ENCODE data around the gene TMOD3.

Gene TMOD3

GRCh38 chr15:51939216-51939615 is 109.8 kb downstream of the TMOD3 start:
- Histone ChIP-seq H3K9ac (ENCODE audit: low read length in 2 of 2) (no peak overlapping the region), H3K4me1 (ENCODE audit: control insufficient read depth, insufficient read depth, low read length) (no peaks in the 10 kb centered on the region), H3K9me3 (ENCODE audit: control insufficient read depth in 2 of 2, low read length in 2 of 2) (no peaks in the 10 kb centered on the region), H3K4me3 (ENCODE audit: low read length in 2 of 2) (no peak overlapping the region), H3K27me3 (ENCODE audit: control insufficient read depth in 1 of 2, insufficient read depth in 2 of 2, low read length in 2 of 2) (no peaks in the 10 kb centered on the region), H3K27ac (ENCODE audit: low read length) (no peak overlapping the region), H3K36me3 (ENCODE audit: control insufficient read depth in 2 of 2, insufficient read depth in 2 of 2, low read length in 2 of 2) (peaks cover 6 to 7% of the 10 kb centered on the region in 2 donors)

GRCh38 chr15:51947124-51947523 is 117.7 kb downstream of the TMOD3 start:
- H3K4me3 ChIP-seq (ENCODE audit: low read length in 2 of 2): no peak overlapping the region
- H3K27me3 ChIP-seq (ENCODE audit: control insufficient read depth in 1 of 2, insufficient read depth in 2 of 2, low read length in 2 of 2): no peaks in the 10 kb centered on the region
- no peak overlapping the region for H3K9ac ChIP-seq (ENCODE audit: low read length in 2 of 2)
- H3K9me3 ChIP-seq (ENCODE audit: control insufficient read depth in 2 of 2, low read length in 2 of 2): no peaks in the 10 kb centered on the region
- H3K36me3 ChIP-seq (ENCODE audit: control insufficient read depth in 2 of 2, insufficient read depth in 2 of 2, low read length in 2 of 2): peaks cover 38 to 43% of the 10 kb centered on the region in 2 donors
- H3K4me1 ChIP-seq (ENCODE audit: control insufficient read depth, insufficient read depth, low read length): no peaks in the 10 kb centered on the region
- no peak overlapping the region for H3K27ac ChIP-seq (ENCODE audit: low read length)

- H3K36me3 ChIP-seq (ENCODE audit: control insufficient read depth in 2 of 2, insufficient read depth in 2 of 2, low read length in 2 of 2): peaks cover 39 to 46% of the 10 kb centered on the region in 2 donors
- H3K9me3 ChIP-seq (ENCODE audit: control insufficient read depth in 2 of 2, low read length in 2 of 2): no peaks in the 10 kb centered on the region
- no peak overlapping the region for H3K27ac ChIP-seq (ENCODE audit: low read length)
These were observed 123.4 kb downstream of the TMOD3 start for GRCh38 chr15:51952805-51953204.

DNA sequence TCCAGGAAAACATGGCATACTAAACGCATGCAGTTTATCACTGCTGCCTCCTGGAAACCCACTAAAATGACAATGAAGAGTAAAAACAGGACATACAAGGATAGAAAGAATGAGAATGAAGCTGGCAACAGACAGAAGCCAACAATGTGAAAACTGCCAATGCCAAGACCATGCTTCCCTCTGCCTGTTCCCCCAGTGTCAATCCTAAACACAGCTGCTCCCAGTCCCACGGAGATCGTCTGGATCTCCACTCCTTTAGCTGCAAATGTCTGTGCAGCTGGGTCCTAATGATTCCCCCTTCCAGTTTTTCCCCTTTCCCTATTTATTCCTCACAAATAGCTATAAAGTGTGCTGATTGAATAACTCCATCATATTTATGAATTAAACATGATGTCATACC is 126.1 kb downstream of the TMOD3 start:
- Histone ChIP-seq H3K36me3 (ENCODE audit: control insufficient read depth in 2 of 2, insufficient read depth in 2 of 2, low read length in 2 of 2) (peaks cover 35 to 45% of the 10 kb centered on the region in 2 donors), H3K4me1 (ENCODE audit: control insufficient read depth, insufficient read depth, low read length) (no peaks in the 10 kb centered on the region), H3K9ac (ENCODE audit: low read length in 2 of 2) (no peak overlapping the region), H3K27ac (ENCODE audit: low read length) (no peak overlapping the region), H3K9me3 (ENCODE audit: control insufficient read depth in 2 of 2, low read length in 2 of 2) (no peaks in the 10 kb centered on the region), H3K4me3 (ENCODE audit: low read length in 2 of 2) (no peak overlapping the region), H3K27me3 (ENCODE audit: control insufficient read depth in 1 of 2, insufficient read depth in 2 of 2, low read length in 2 of 2) (no peaks in the 10 kb centered on the region)

More at GRCh38 chr15:51952805-51953204, 123.4 kb downstream of the TMOD3 start:
- Histone ChIP-seq H3K4me1 (ENCODE audit: control insufficient read depth, insufficient read depth, low read length) (no peaks in the 10 kb centered on the region), H3K27me3 (ENCODE audit: control insufficient read depth in 1 of 2, insufficient read depth in 2 of 2, low read length in 2 of 2) (no peaks in the 10 kb centered on the region), H3K9ac (ENCODE audit: low read length in 2 of 2) (no peak overlapping the region), H3K4me3 (ENCODE audit: low read length in 2 of 2) (no peak overlapping the region)

Measured in stomach smooth muscle (tissue), 2 donors.